Endothelial cell of umbilical vein (primary cell): Measurements from ENCODE around the gene TMEM42. TPM values are rescaled to one million over a fixed set of nuclear protein-coding genes. Genes with fewer than 3 reads are reported as not detected.

Experiments
- BruUV-seq: library from RNA; stranded (reverse); fragments of 400-500 nt; replicated peaks from 2 replicates; lab custom pipeline; 2021; lab: Mats Ljungman, UMichigan
- CTCF ChIA-PET: fragments of 300-600, 350-600 bp; sonication (Branson Sonifier 250); formaldehyde crosslinking; loops from one replicate; lab custom pipeline; 2021; ENCODE audit warnings: antibody characterized with exemption, inconsistent platforms; lab: Charles Lee
- POLR2A ChIA-PET: fragments of 300-600, 350-600 bp; sonication (Branson Sonifier 250); formaldehyde crosslinking; loops from one replicate; lab custom pipeline; 2021; ENCODE audit warnings: antibody characterized with exemption, inconsistent platforms; lab: Charles Lee
- DNase-seq: peaks from one replicate; pipeline ENCODE4 v3.0.0-alpha.2; 2011; ENCODE audit warnings: low read depth, low spot score
- FAIRE-seq: peaks from 2 replicates; lab custom pipeline; 2011; peaks lifted over from hg19 to GRCh38; lab: Jason Lieb, UNC
- H2AFZ ChIP-seq: 2 replicates; pipeline ENCODE4 v1.6.0; 2012; ENCODE audit warnings: low read depth, low read length, control low read depth, inconsistent platforms
- H3K27ac ChIP-seq: 2 replicates; pipeline ENCODE4 v1.5.1; 2011; ENCODE audit warnings: low read depth, mild to moderate bottlenecking, control low read depth, low read length, moderate library complexity; ENCODE audit not compliant: insufficient read depth
- H3K27me3 ChIP-seq, 2 experiments: 2 replicates each; pipeline versions ENCODE4 v1.6.0 to v1.6.1; 2011; ENCODE audit warnings: low read length in 2 of 2, mixed read lengths in 1 of 2; ENCODE audit not compliant: control insufficient read depth in 2 of 2, insufficient read depth in 2 of 2
- H3K36me3 ChIP-seq, 2 experiments: 2 replicates in 1 of 2; 3 replicates in 1 of 2; pipeline ENCODE4 v1.5.1; 2011; ENCODE audit warnings: low read length in 2 of 2, mild to moderate bottlenecking in 1 of 2, moderate library complexity in 1 of 2; ENCODE audit not compliant: control insufficient read depth in 2 of 2, insufficient read depth in 2 of 2; ENCODE audit errors: extremely low read depth in 1 of 2
- H3K4me1 ChIP-seq: 3 replicates; pipeline ENCODE4 v1.5.1; 2011; ENCODE audit warnings: mild to moderate bottlenecking, low read length; ENCODE audit not compliant: control insufficient read depth, insufficient read depth; ENCODE audit errors: extremely low read depth
- H3K4me2 ChIP-seq: 2 replicates; pipeline ENCODE4 v1.6.1; 2011; ENCODE audit warnings: low read length, control low read depth, mixed read lengths; ENCODE audit not compliant: insufficient read depth
- H3K4me3 ChIP-seq, 3 experiments: fragments of 200-600 bp in 1 of 3; sonication (generic), shearing (Covaris generic) in 1 of 3; replicated peaks in 1 of 3; 2 replicates each; pipeline ENCODE4 v1.5.1; 2011 to 2016; ENCODE audit warnings: control low read depth in 3 of 3, low read length in 3 of 3, mild to moderate bottlenecking in 2 of 3, inconsistent platforms in 1 of 3, low read depth in 1 of 3, moderate library complexity in 1 of 3; ENCODE audit not compliant: insufficient read depth in 1 of 3
- H3K79me2 ChIP-seq: 2 replicates; pipeline ENCODE4 v1.6.0; 2012; ENCODE audit warnings: low read length, inconsistent platforms; ENCODE audit not compliant: control insufficient read depth, insufficient read depth
- H3K9ac ChIP-seq: replicated peaks from 2 replicates; pipeline ENCODE3; 2011; ENCODE audit warnings: low read length, control low read depth; ENCODE audit not compliant: insufficient read depth; ENCODE audit errors: extremely low read depth
- H3K9me1 ChIP-seq: replicated peaks from 3 replicates; pipeline ENCODE4 v1.6.0; 2011; ENCODE audit warnings: mild to moderate bottlenecking, low read length; ENCODE audit not compliant: control insufficient read depth, insufficient read depth; ENCODE audit errors: extremely low read depth
- H3K9me3 ChIP-seq: replicated peaks from 2 replicates; pipeline ENCODE4 v1.5.1; 2012; ENCODE audit warnings: low read length, inconsistent platforms; ENCODE audit not compliant: control insufficient read depth, insufficient read depth
- H4K20me1 ChIP-seq: replicated peaks from 2 replicates; pipeline ENCODE3; 2011; ENCODE audit warnings: mild to moderate bottlenecking, low read length; ENCODE audit not compliant: control insufficient read depth, insufficient read depth; ENCODE audit errors: extremely low read depth
- EZH2 ChIP-seq: IDR thresholded peaks from 2 replicates; pipeline ENCODE4 v1.6.1; 2012; ENCODE audit warnings: borderline replicate concordance, low read depth, mild to moderate bottlenecking, moderate library complexity, low read length, inconsistent platforms; ENCODE audit not compliant: severe bottlenecking
- FOS ChIP-seq: IDR thresholded peaks from 2 replicates; pipeline ENCODE4 v1.6.1; 2011; ENCODE audit warnings: mild to moderate bottlenecking, low read length, moderate library complexity, borderline replicate concordance; ENCODE audit not compliant: insufficient read depth
- GATA2 ChIP-seq: IDR thresholded peaks from 2 replicates; pipeline ENCODE4 v1.7.0; 2011; ENCODE audit warnings: low read depth, mild to moderate bottlenecking, moderate library complexity, mixed read lengths, low read length; ENCODE audit not compliant: insufficient read length, insufficient read depth
- JUN ChIP-seq: IDR thresholded peaks from 2 replicates; pipeline ENCODE4 v1.6.1; 2011; ENCODE audit warnings: borderline replicate concordance, low read depth; ENCODE audit not compliant: insufficient read length, insufficient read depth
- MYC ChIP-seq: IDR thresholded peaks from one replicate; pipeline ENCODE4 v1.6.1; 2011; ENCODE audit warnings: mild to moderate bottlenecking, low read depth, low read length
- POLR2A ChIP-seq: IDR thresholded peaks from 2 replicates; pipeline ENCODE4 v1.6.1; 2012; ENCODE audit warnings: low read depth, mild to moderate bottlenecking, control low read depth, low read length
- POLR2AphosphoS5 ChIP-seq: IDR thresholded peaks from 2 replicates; pipeline ENCODE4 v1.6.1; 2012; ENCODE audit warnings: low read depth, mild to moderate bottlenecking, control low read depth, low read length, moderate library complexity; ENCODE audit not compliant: insufficient read depth
- dilution Hi-C: fragments of 300-500 bp; cut with MboI; formaldehyde crosslinking; loops from one replicate; pipeline ENCODE4 v1.15.0; 2019; ENCODE audit warnings: low sequenced_read_pairs; ENCODE audit not compliant: extremely low pct_ligation_motif_present
- intact Hi-C: fragments of 100-400 bp; cut with micrococcal nuclease; formaldehyde crosslinking; loops from one replicate; pipeline ENCODE4 v1.10.0; 2022
- polyA plus RNA-seq, 4 experiments: library from polyadenylated mRNA; depleted of rRNA in 3 of 4; stranded (reverse) in 3 of 4; unstranded in 1 of 4; fragments of >200 nt; gene quantifications; 2 replicates each; pipeline versions ENCODE4 v1.2.1 to v1.2.3, GENCODE V29; 2011 to 2012; ENCODE audit warnings: missing spikeins in 1 of 4
- total RNA-seq: library from RNA; stranded (reverse); gene quantifications from 2 replicates; pipeline ENCODE4 v1.2.3, GENCODE V29; 2021
- TF ChIP-seq, protein P1 (sequence below): IDR thresholded peaks from 2 replicates; pipeline ENCODE4 v1.6.1; 2011; ENCODE audit not compliant: insufficient read depth, insufficient read length
- TF ChIP-seq, protein P2 (sequence below), 2 donors: IDR thresholded peaks; 1 replicate in 1 of 2; 2 replicates in 1 of 2; pipeline ENCODE4 v1.5.1; 2011; ENCODE audit warnings: low read length in 2 of 2, mild to moderate bottlenecking in 2 of 2, moderate library complexity in 2 of 2, control low read depth in 1 of 2, inconsistent platforms in 1 of 2, low read depth in 1 of 2; ENCODE audit not compliant: insufficient read depth in 1 of 2; ENCODE audit errors: extremely low read depth in 1 of 2

TMEM42 gene
- total and polyA plus RNA-seq, 2 donors (not counting 3 experiments of a cell fraction or from before 2014, with no cell fraction given) = 10.6 to 46.4 TPM

DNA sequence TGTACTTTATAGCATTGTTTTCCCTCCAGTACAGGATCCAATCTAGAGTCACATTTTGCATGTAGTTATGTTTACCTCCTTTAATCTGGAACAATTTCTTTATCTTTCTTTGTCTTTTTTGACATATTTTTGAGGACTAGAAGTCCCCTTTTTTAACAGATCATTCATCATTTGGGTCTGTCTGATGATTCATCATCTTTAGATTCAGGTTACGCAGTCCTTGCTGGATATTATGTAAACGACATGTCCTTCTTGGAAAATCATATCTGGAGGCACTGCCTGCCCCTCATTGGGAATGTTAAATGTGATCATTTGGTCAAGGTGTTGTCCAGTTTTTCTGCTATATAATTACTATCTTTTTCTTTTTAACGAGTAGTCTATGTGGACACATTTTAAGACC is 31.0 kb downstream of the TMEM42 start:
- DNase-seq (no peak), FAIRE-seq (no peak)
- BruUV-seq = no TSS peak
- no peak overlapping the region for H2AFZ ChIP-seq
- TF ChIP-seq EZH2 (no peak), POLR2A (no peak), POLR2AphosphoS5 (no peak), GATA2 (no peak), FOS (no peak), MYC (no peak), JUN (no peak)
- TF ChIP-seq, protein P1, sequence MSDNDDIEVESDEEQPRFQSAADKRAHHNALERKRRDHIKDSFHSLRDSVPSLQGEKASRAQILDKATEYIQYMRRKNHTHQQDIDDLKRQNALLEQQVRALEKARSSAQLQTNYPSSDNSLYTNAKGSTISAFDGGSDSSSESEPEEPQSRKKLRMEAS = no peak
- TF ChIP-seq, protein P2, sequence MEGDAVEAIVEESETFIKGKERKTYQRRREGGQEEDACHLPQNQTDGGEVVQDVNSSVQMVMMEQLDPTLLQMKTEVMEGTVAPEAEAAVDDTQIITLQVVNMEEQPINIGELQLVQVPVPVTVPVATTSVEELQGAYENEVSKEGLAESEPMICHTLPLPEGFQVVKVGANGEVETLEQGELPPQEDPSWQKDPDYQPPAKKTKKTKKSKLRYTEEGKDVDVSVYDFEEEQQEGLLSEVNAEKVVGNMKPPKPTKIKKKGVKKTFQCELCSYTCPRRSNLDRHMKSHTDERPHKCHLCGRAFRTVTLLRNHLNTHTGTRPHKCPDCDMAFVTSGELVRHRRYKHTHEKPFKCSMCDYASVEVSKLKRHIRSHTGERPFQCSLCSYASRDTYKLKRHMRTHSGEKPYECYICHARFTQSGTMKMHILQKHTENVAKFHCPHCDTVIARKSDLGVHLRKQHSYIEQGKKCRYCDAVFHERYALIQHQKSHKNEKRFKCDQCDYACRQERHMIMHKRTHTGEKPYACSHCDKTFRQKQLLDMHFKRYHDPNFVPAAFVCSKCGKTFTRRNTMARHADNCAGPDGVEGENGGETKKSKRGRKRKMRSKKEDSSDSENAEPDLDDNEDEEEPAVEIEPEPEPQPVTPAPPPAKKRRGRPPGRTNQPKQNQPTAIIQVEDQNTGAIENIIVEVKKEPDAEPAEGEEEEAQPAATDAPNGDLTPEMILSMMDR (IDR thresholded peaks at IDR 0.05; ENCODE audit: extremely low read depth in 1 of 2, insufficient read depth in 1 of 2, low read depth in 1 of 2, low read length in 2 of 2) = no peak
- ChIA-PET CTCF (interaction anchor here (0.8 kb wide), 1 partner anchor 22 kb away, joined by 3 read pairs; no protein-coding TSS in a partner anchor), POLR2A (no interaction called here)
- dilution Hi-C loops = no loop called here
- no peak overlapping the region for H3K4me2 ChIP-seq
- no peaks in the 10 kb centered on the region for H3K36me3 ChIP-seq
- H3K4me3 ChIP-seq = no peak overlapping the region
- no peaks in the 10 kb centered on the region for H4K20me1 ChIP-seq
- H3K9me3 ChIP-seq = no peaks in the 10 kb centered on the region
- no peaks in the 10 kb centered on the region for H3K79me2 ChIP-seq
- H3K27ac ChIP-seq = no peak overlapping the region
- no peaks in the 10 kb centered on the region for H3K9me1 ChIP-seq
- H3K27me3 ChIP-seq = no peaks in the 10 kb centered on the region
- H3K4me1 ChIP-seq = no peaks in the 10 kb centered on the region
- intact Hi-C loops = no loop called here
- no peak overlapping the region for H3K9ac ChIP-seq
